Endodermal cell (in vitro differentiated cells): ENCODE measurements around the gene MB21D2. TPM values are rescaled to one million over a fixed set of nuclear protein-coding genes. Genes with fewer than 3 reads are reported as not detected.
"Not testable (repeated sequence)": the region's sequence is repeated elsewhere in the genome, so short reads cannot be mapped to it uniquely, and the experiment has no call there.

Source experiments
- DNase-seq: peaks from one replicate; pipeline ENCODE4 v3.0.0-alpha.2; 2017
- H3K27ac ChIP-seq: 2 replicates; pipeline ENCODE4 v1.5.1; 2013; ENCODE audit warnings: mild to moderate bottlenecking, low read depth, low read length, moderate library complexity
- H3K27me3 ChIP-seq: 2 replicates; pipeline ENCODE4 v1.6.1; 2013; ENCODE audit warnings: mild to moderate bottlenecking, low read length, moderate library complexity; ENCODE audit not compliant: insufficient read depth, control insufficient read depth, poor library complexity, severe bottlenecking
- H3K36me3 ChIP-seq: 2 replicates; pipeline ENCODE4 v1.7.0; 2013; ENCODE audit warnings: mild to moderate bottlenecking, low read length, moderate library complexity; ENCODE audit not compliant: control insufficient read depth, insufficient read depth
- H3K4me1 ChIP-seq: one replicate; pipeline ENCODE4 v1.7.0; 2013; ENCODE audit warnings: low read length; ENCODE audit not compliant: control insufficient read depth, insufficient read depth
- H3K4me3 ChIP-seq: 2 replicates; pipeline ENCODE4 v1.5.1; 2013; ENCODE audit warnings: mild to moderate bottlenecking, low read length, moderate library complexity
- H3K9ac ChIP-seq: 2 replicates; pipeline ENCODE4 v1.6.1; 2013; ENCODE audit warnings: mild to moderate bottlenecking, low read length, moderate library complexity; ENCODE audit not compliant: poor library complexity, severe bottlenecking; ENCODE audit errors: extremely low read depth
- H3K9me3 ChIP-seq: 2 replicates; pipeline ENCODE4 v1.6.1; 2013; ENCODE audit warnings: mild to moderate bottlenecking, low read length, moderate library complexity; ENCODE audit not compliant: control insufficient read depth
- H3K27ac Mint-ChIP-seq: 2 replicates; pipeline ENCODE4 v1.8.0; 2020; ENCODE audit warnings: mixed read lengths
- H3K27me3 Mint-ChIP-seq: 2 replicates; pipeline ENCODE4 v1.8.0; 2021; ENCODE audit warnings: mild to moderate bottlenecking, mixed read lengths; ENCODE audit not compliant: insufficient read depth
- H3K36me3 Mint-ChIP-seq: 2 replicates; pipeline ENCODE4 v1.8.0; 2020; ENCODE audit warnings: low read depth, mixed read lengths
- H3K4me1 Mint-ChIP-seq: 2 replicates; pipeline ENCODE4 v1.8.0; 2020; ENCODE audit warnings: mixed read lengths
- H3K4me3 Mint-ChIP-seq: 2 replicates; pipeline ENCODE4 v1.8.0; 2020; ENCODE audit warnings: mild to moderate bottlenecking, moderate library complexity, mixed read lengths
- H3K9me3 Mint-ChIP-seq: 2 replicates; pipeline ENCODE4 v1.8.0; 2020; ENCODE audit warnings: mild to moderate bottlenecking, mixed read lengths
- WGBS, 2 experiments: methylation state at CpG; one replicate each; pipeline versions ENCODE4 v1.1.5 to v1.1.7; 2013; ENCODE audit warnings: missing lambda C conversion rate in 2 of 2, mixed read lengths in 1 of 2; ENCODE audit not compliant: insufficient coverage in 1 of 2, insufficient read length in 1 of 2; 5-methylcytosine and 5-hydroxymethylcytosine counted together
- total RNA-seq, 2 donors: library from RNA; stranded (reverse); fragmentation: NEBNext Ultra II Directional in 1 of 2; extraction: Animal tissue kit (Norgen Biotek cat#: 25700) in 1 of 2; gene quantifications; 2 replicates in 1 of 2; 3 replicates in 1 of 2; pipeline ENCODE4 v1.2.1, GENCODE V29; 2021
- TF ChIP-seq, protein P1 (sequence below): fragments of 200-600 bp; sonication (generic); conservative IDR thresholded peaks from 2 replicates; pipeline ENCODE4 v1.5.0; 2021; ENCODE audit warnings: antibody characterized with exemption, mild to moderate bottlenecking

Gene MB21D2
- total RNA-seq, 2 donors from 2014 or later = 5.7 to 6.9 TPM

DNA sequence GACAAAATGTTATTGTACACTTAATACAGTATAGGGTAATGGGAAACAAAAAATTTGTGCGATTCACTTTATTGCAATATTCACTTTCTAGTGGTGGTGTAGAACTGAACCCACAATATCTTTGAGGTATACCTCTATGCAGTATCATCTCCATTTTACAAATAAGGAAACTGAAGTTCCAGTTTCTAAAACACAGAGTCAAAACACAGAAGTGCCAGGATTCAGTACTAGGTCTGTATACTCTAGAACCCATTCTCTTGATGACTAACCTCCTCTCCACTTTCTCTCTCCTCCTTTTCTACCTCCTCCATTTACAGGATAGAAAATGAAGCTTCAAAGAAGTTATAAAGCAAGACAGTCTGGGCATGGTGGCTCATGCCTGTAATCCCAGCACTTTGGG, 62.2 kb downstream of the MB21D2 start:
- Histone ChIP-seq H3K4me3 (no peak overlapping the region), H3K27me3 (no peaks in the 10 kb centered on the region), H3K36me3 (no peaks in the 10 kb centered on the region), H3K4me1 (no peaks in the 10 kb centered on the region), H3K9ac (no peak overlapping the region), H3K27ac (no peak overlapping the region), H3K9me3 (peaks cover 16% of the 10 kb centered on the region)
- peaks cover 2% of the 10 kb centered on the region for H3K4me1 Mint-ChIP-seq
- no peak overlapping the region for H3K4me3 Mint-ChIP-seq
- H3K27ac Mint-ChIP-seq = no peak overlapping the region
- H3K27me3 Mint-ChIP-seq = no peaks in the 10 kb centered on the region
- TF ChIP-seq, protein P1, sequence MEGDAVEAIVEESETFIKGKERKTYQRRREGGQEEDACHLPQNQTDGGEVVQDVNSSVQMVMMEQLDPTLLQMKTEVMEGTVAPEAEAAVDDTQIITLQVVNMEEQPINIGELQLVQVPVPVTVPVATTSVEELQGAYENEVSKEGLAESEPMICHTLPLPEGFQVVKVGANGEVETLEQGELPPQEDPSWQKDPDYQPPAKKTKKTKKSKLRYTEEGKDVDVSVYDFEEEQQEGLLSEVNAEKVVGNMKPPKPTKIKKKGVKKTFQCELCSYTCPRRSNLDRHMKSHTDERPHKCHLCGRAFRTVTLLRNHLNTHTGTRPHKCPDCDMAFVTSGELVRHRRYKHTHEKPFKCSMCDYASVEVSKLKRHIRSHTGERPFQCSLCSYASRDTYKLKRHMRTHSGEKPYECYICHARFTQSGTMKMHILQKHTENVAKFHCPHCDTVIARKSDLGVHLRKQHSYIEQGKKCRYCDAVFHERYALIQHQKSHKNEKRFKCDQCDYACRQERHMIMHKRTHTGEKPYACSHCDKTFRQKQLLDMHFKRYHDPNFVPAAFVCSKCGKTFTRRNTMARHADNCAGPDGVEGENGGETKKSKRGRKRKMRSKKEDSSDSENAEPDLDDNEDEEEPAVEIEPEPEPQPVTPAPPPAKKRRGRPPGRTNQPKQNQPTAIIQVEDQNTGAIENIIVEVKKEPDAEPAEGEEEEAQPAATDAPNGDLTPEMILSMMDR = no peak
- 100% methylated on average over 1 of the region's 1 CpG; no CpG with 5 or more reads in 1 of the 2 experiments for WGBS, 2 experiments
- H3K9me3 Mint-ChIP-seq = peaks cover 4% of the 10 kb centered on the region
- DNase-seq = no peak
- peaks cover 2% of the 10 kb centered on the region for H3K36me3 Mint-ChIP-seq

DNA sequence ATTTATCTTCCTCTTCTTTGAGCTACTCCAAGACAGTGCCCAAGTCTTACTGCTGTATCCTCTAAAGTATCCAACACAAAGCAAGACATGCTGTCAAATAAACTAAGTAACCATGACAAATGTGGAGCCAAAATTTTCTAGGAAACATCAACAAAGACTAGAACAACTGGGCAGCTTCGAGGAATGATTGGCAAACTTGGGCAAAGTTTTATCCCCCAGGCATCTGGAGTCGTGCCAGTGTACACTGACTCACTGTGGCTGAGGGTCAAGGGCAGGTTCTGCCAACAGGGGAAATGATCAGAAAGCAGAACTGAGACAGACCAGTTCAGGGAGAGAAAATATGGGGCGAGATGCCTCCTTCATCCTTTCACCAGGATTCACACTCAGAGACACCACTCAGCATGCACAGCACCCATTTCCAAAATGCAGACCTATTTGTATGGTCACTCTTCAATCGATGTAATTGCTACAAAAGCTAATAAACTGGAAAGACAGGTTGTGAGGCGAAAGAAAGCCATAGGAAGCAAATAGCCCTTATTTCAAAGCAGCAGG, 65.8 kb downstream of the MB21D2 start:
- no peak for DNase-seq
- TF ChIP-seq, protein P1 = no peak
- Mint-ChIP-seq H3K27ac (no peak overlapping the region), H3K4me3 (no peak overlapping the region), H3K9me3 (peaks cover 4% of the 10 kb centered on the region), H3K36me3 (peaks cover 2% of the 10 kb centered on the region), H3K27me3 (no peaks in the 10 kb centered on the region), H3K4me1 (peaks cover 6% of the 10 kb centered on the region)
- WGBS, 2 experiments = 92 to 100% methylated on average over 4 to 5 of the region's 5 CpGs
- Histone ChIP-seq H3K4me1 (no peaks in the 10 kb centered on the region), H3K4me3 (no peak overlapping the region), H3K9ac (no peak overlapping the region), H3K9me3 (peaks cover 16% of the 10 kb centered on the region), H3K27me3 (no peaks in the 10 kb centered on the region), H3K27ac (no peak overlapping the region), H3K36me3 (no peaks in the 10 kb centered on the region)

DNA sequence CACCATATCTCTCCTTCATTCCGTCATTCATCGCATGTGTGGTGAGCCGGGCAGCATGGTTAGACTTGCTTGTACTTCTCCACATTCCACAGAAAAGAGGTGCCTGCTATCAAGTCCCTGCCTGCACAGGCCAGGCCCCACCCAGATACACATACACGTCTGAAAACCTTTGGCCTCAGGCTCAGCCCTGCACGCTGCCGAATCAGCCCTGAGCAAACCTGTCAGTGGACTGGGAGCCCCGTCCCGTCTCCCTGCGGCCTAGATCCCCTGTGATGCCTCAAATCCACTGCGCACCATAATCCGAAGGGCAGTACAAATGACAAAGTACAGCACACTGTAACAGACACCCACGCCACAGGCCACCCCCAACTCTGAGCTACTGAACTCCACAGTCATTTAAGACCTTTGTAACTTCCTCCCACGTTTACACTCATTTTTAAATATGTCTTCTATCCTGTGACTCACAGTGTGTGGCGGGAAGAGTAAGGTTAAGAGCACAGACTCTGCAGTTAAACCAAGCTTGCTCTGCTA, 67.1 kb downstream of the MB21D2 start:
- WGBS, 2 experiments = 85 to 95% methylated on average over 12 to 14 of the region's 14 CpGs
- H3K27me3 ChIP-seq = no peaks in the 10 kb centered on the region
- Mint-ChIP-seq H3K4me1 (peaks cover 9% of the 10 kb centered on the region), H3K9me3 (peaks cover 4% of the 10 kb centered on the region), H3K27me3 (no peaks in the 10 kb centered on the region), H3K4me3 (no peak overlapping the region), H3K36me3 (peaks cover 2% of the 10 kb centered on the region), H3K27ac (peak overlapping the region; percentile 12)
- no peak overlapping the region for H3K27ac ChIP-seq
- H3K9ac ChIP-seq = no peak overlapping the region
- H3K36me3 ChIP-seq = no peaks in the 10 kb centered on the region
- no peak for DNase-seq
- peaks cover 16% of the 10 kb centered on the region for H3K9me3 ChIP-seq
- H3K4me1 ChIP-seq = no peaks in the 10 kb centered on the region
- no peak overlapping the region for H3K4me3 ChIP-seq
- TF ChIP-seq, protein P1 = no peak

DNA sequence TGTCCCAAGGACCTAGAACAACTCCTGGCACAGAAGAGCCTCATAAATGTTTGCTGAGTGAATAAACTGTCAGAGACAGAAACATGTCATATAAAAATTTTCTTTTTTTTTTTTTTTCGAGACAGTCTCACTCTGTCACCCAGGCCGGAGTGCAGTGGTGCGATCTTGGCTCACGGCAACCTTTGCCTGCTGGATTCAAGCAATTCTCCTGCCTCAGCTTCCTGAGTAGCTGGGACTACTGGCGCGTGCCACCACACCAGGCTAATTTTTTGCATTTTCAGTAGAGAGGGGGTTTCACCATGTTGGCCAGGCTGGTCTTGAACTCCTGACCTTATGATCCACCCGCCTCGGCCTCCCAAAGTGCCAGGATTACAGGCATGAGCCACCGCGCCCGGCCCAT, 67.8 kb downstream of the MB21D2 start:
- DNase-seq, H3K9ac ChIP-seq, H3K4me3 Mint-ChIP-seq, H3K27ac ChIP-seq, H3K4me1 ChIP-seq, H3K36me3 Mint-ChIP-seq, H3K27ac Mint-ChIP-seq, H3K27me3 Mint-ChIP-seq, H3K36me3 ChIP-seq, H3K4me3 ChIP-seq, H3K4me1 Mint-ChIP-seq, H3K9me3 ChIP-seq, H3K27me3 ChIP-seq, H3K9me3 Mint-ChIP-seq: not testable (repeated sequence)
- 93 to 98% methylated on average over 8 to 11 of the region's 11 CpGs for WGBS, 2 experiments
